Measurements from ENCODE around the gene SELPLG. TPM values are rescaled to one million over a fixed set of nuclear protein-coding genes. Genes with fewer than 3 reads are reported as not detected.
"Not testable (repeated sequence)": the region's sequence is repeated elsewhere in the genome, so short reads cannot be mapped to it uniquely, and the experiment has no call there.

Gene SELPLG
- total RNA-seq, 1 experiment from 2014 or later, result 0.97 TPM

DNA sequence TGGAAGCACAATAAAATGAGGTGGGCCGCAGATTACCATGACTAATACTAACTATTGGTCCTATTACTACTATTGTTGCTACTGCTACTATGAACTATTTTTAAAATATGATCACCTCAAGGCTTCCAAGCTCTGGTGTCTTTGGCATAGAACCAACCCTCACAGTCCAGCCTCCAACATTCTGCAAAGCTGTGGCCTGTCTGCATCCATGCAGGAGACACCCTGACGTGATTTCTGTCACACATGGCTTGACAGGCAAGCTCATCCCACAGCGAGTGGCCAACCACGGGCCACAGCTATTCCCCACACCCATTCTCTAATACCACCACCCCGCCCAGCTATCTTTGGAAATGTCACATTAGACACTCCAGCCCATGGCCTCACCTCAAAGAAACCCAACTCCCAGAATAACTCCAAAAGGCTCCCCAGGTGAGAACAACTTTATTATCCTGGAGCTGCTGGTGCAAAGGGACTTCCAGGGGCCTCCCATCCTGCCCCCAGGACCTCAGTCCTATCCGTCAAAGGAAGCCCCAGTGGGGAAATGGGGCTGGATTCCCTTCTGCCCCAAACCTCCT lies 56.9 kb downstream of the SELPLG start:
- H3K79me2 ChIP-seq (ENCODE audit: low read length), result no peaks in the 10 kb centered on the region
- no peaks in the 10 kb centered on the region for H3K36me3 ChIP-seq (ENCODE audit: insufficient read depth, low read length)
- no peak overlapping the region for H3K9ac ChIP-seq (ENCODE audit: low read length)
- DNase-seq, result no peak
- H3K27me3 ChIP-seq (ENCODE audit: low read length), result no peaks in the 10 kb centered on the region
- no peaks in the 10 kb centered on the region for H4K20me1 ChIP-seq (ENCODE audit: insufficient read depth, low read depth, low read length)
- no peak overlapping the region for H2AFZ ChIP-seq (ENCODE audit: low read length)
- no peaks in the 10 kb centered on the region for H3K9me2 ChIP-seq (replicated peaks; ENCODE audit: insufficient read depth, low read length)
- H3K4me1 ChIP-seq (ENCODE audit: low read length), result peaks cover 13% of the 10 kb centered on the region
- H3K4me3 ChIP-seq (ENCODE audit: low read length), result no peak overlapping the region
- H3K27ac ChIP-seq (ENCODE audit: low read length), result no peak overlapping the region
- no peak overlapping the region for H3K4me2 ChIP-seq (ENCODE audit: low read depth, low read length, poor library complexity, severe bottlenecking)
- H3K9me3 ChIP-seq (ENCODE audit: low read length), result no peaks in the 10 kb centered on the region

GRCh38 chr12:108575199-108575912 lies 58.3 kb downstream of the SELPLG start:
- Histone ChIP-seq H3K27me3 (ENCODE audit: low read length) (no peaks in the 10 kb centered on the region), H3K4me3 (ENCODE audit: low read length) (no peak overlapping the region), H3K9me3 (ENCODE audit: low read length) (no peaks in the 10 kb centered on the region), H3K79me2 (ENCODE audit: low read length) (no peaks in the 10 kb centered on the region), H2AFZ (ENCODE audit: low read length) (no peak overlapping the region), H3K27ac (ENCODE audit: low read length) (no peak overlapping the region), H4K20me1 (ENCODE audit: insufficient read depth, low read depth, low read length) (no peaks in the 10 kb centered on the region), H3K9me2 (replicated peaks; ENCODE audit: insufficient read depth, low read length) (no peaks in the 10 kb centered on the region), H3K36me3 (ENCODE audit: insufficient read depth, low read length) (no peaks in the 10 kb centered on the region), H3K4me2 (ENCODE audit: low read depth, low read length, poor library complexity, severe bottlenecking) (no peak overlapping the region), H3K4me1 (ENCODE audit: low read length) (peaks cover 15% of the 10 kb centered on the region), H3K9ac (ENCODE audit: low read length) (no peak overlapping the region)
- no peak for DNase-seq

DNA sequence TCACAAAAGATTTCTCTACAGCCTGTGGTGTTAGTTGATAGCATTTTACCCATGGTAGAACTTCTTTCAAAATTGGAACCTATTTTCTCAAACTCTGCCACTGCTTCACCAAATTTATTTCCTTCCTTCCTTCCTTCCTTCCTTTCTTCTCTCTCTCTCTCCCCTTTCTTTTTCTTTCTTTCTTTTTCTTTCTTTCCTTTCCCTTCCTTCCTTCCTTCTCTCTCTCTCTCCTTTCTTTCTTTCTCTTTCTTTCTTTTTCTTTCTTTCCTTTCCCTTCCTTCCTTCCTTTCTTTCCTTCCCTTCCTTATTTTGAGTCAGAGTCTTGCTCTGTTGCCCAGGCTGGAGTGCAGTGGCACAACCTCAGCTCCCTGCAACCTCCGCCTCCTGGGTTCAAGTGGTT lies 59.4 kb downstream of the SELPLG start:
- not testable (repeated sequence) for H3K9me2 ChIP-seq (replicated peaks; ENCODE audit: insufficient read depth, low read length); DNase-seq; H3K27ac ChIP-seq (ENCODE audit: low read length); H3K9me3 ChIP-seq (ENCODE audit: low read length); H3K4me3 ChIP-seq (ENCODE audit: low read length); H2AFZ ChIP-seq (ENCODE audit: low read length); H3K27me3 ChIP-seq (ENCODE audit: low read length); H3K9ac ChIP-seq (ENCODE audit: low read length); H3K79me2 ChIP-seq (ENCODE audit: low read length); H4K20me1 ChIP-seq (ENCODE audit: insufficient read depth, low read depth, low read length); H3K4me2 ChIP-seq (ENCODE audit: low read depth, low read length, poor library complexity, severe bottlenecking); H3K36me3 ChIP-seq (ENCODE audit: insufficient read depth, low read length)
- peaks cover 23% of the 10 kb centered on the region for H3K4me1 ChIP-seq (ENCODE audit: low read length)

- Histone ChIP-seq H3K4me2 (ENCODE audit: low read depth, low read length, poor library complexity, severe bottlenecking) (peak overlapping the region; percentile 42), H3K27me3 (ENCODE audit: low read length) (no peaks in the 10 kb centered on the region), H3K79me2 (ENCODE audit: low read length) (no peaks in the 10 kb centered on the region), H3K9me2 (replicated peaks; ENCODE audit: insufficient read depth, low read length) (no peaks in the 10 kb centered on the region), H3K36me3 (ENCODE audit: insufficient read depth, low read length) (0 out of 2 replicates have a peak, but pooled peaks cover 3% of the 10 kb centered on the region), H2AFZ (ENCODE audit: low read length) (no peak overlapping the region), H4K20me1 (ENCODE audit: insufficient read depth, low read depth, low read length) (no peaks in the 10 kb centered on the region), H3K27ac (ENCODE audit: low read length) (no peak overlapping the region), H3K4me1 (ENCODE audit: low read length) (peaks cover 23% of the 10 kb centered on the region), H3K9me3 (ENCODE audit: low read length) (no peaks in the 10 kb centered on the region), H3K9ac (ENCODE audit: low read length) (no peak overlapping the region), H3K4me3 (ENCODE audit: low read length) (no peak overlapping the region)
- DNase-seq, result no peak
These were observed 60.4 kb downstream of the SELPLG start for GRCh38 chr12:108573317-108573716.

DNA sequence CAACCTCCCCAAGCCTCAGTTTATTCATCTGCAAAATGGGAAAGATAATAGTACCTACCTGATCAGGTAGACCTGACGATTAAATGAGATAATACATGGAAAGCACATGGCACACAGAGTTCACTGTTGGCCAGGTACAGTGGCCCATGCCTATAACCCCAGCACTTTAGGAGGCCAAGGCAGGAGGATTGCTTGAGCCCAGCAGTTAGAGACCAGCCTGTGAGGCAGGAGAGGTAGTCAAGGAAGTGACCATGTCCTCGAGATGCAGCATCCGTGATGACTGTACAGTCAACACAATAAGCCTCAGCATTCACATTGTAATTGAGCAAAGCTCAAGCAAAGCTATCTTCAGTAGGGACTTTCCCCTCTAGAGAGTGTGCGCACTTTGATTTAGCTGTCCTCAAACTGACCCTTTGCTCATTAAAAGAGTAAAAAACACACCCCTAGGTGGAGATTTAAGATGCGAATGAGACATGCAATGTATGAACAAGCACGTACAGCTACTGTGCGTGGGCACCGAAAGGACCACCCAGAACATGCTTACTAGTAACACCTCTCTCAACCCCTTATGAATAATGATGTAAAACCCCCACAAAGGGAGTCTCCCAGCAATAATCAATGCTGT lies 61.4 kb downstream of the SELPLG start:
- no peak overlapping the region for H3K27ac ChIP-seq (ENCODE audit: low read length)
- peaks cover 23% of the 10 kb centered on the region for H3K4me1 ChIP-seq (ENCODE audit: low read length)
- no peaks in the 10 kb centered on the region for H3K79me2 ChIP-seq (ENCODE audit: low read length)
- H3K4me2 ChIP-seq (ENCODE audit: low read depth, low read length, poor library complexity, severe bottlenecking), result peak overlapping the region; percentile 42
- no peak for DNase-seq
- no peak overlapping the region for H2AFZ ChIP-seq (ENCODE audit: low read length)
- H3K9me2 ChIP-seq (replicated peaks; ENCODE audit: insufficient read depth, low read length), result no peaks in the 10 kb centered on the region
- no peaks in the 10 kb centered on the region for H3K9me3 ChIP-seq (ENCODE audit: low read length)
- no peaks in the 10 kb centered on the region for H3K27me3 ChIP-seq (ENCODE audit: low read length)
- H4K20me1 ChIP-seq (ENCODE audit: insufficient read depth, low read depth, low read length), result no peaks in the 10 kb centered on the region
- H3K36me3 ChIP-seq (ENCODE audit: insufficient read depth, low read length), result peaks cover 13% of the 10 kb centered on the region
- no peak overlapping the region for H3K4me3 ChIP-seq (ENCODE audit: low read length)
- H3K9ac ChIP-seq (ENCODE audit: low read length), result no peak overlapping the region

Small RNA genes within 50 kb of the gene (small RNA-seq; reads per million reads assigned to genes)
- gene RNU7-169P, result not detected

Other genes starting within 250 kb of the SELPLG start
- 4.0 and 5.5 TPM in 2 replicates for gene FICD, start 118.6 kb downstream of the SELPLG start, total RNA-seq (2014; rRNA removed; shearing (Covaris generic); ENCODE audit: low replicate concordance)
- gene SART3, start 72.7 kb downstream of the SELPLG start, total RNA-seq (2014; rRNA removed; shearing (Covaris generic); ENCODE audit: low replicate concordance), result 89.4 and 108 TPM in 2 replicates
- 60.9 and 102 TPM in 2 replicates for gene ISCU, start 71.3 kb downstream of the SELPLG start, total RNA-seq (2014; rRNA removed; shearing (Covaris generic); ENCODE audit: low replicate concordance)
- gene TMEM119, start 35.8 kb downstream of the SELPLG start, total RNA-seq (2014; rRNA removed; shearing (Covaris generic); ENCODE audit: low replicate concordance), result not detected in 2 replicates
- 11.1 and 14.9 TPM in 2 replicates for gene CORO1C, start 97.6 kb upstream of the SELPLG start, total RNA-seq (2014; rRNA removed; shearing (Covaris generic); ENCODE audit: low replicate concordance)
- gene SSH1, start 223.7 kb upstream of the SELPLG start, total RNA-seq (2014; rRNA removed; shearing (Covaris generic); ENCODE audit: low replicate concordance), result 7.9 and 9.5 TPM in 2 replicates
- gene DAO, start 246.2 kb upstream of the SELPLG start, total RNA-seq (2014; rRNA removed; shearing (Covaris generic); ENCODE audit: low replicate concordance), result not detected in 2 replicates